Omental fat pad (tissue), 4 donors: Measurements from ENCODE around the gene CRB2. TPM values are rescaled to one million over a fixed set of nuclear protein-coding genes. Genes with fewer than 3 reads are reported as not detected.

Source experiments
- ATAC-seq: fragments of 150-250 bp; one replicate; pipeline ENCODE4 v1.9.1; 2016; ENCODE audit warnings: mild to moderate bottlenecking, moderate library complexity; ENCODE audit not compliant: low FRiP score
- DNase-seq: peaks from one replicate; pipeline ENCODE4 v3.0.0-alpha.2; 2019; ENCODE audit warnings: low spot score
- CTCF ChIP-seq, 3 donors: fragments of 450-650 bp; IDR thresholded peaks; one replicate each; pipeline ENCODE4 v1.5.1; 2016 to 2017; ENCODE audit warnings: antibody characterized with exemption in 3 of 3, mild to moderate bottlenecking in 3 of 3, moderate library complexity in 2 of 3
- total RNA-seq, 4 donors: library from RNA; depleted of rRNA; stranded (reverse); fragments of >200 nt; gene quantifications; one replicate each; pipeline ENCODE4 v1.1.0, GENCODE V29; 2016

CRB2 gene
- total RNA-seq, 4 donors from 2014 or later, result 0.32 to 16.2 (median 3.5) TPM

- DNase-seq (no peak), ATAC-seq (no peak)
- TF ChIP-seq CTCF (IDR thresholded peaks at IDR 0.05), result no peak
These were observed 35.2 kb downstream of the CRB2 start for GRCh38 chr9:123391233-123391632.

GRCh38 chr9:123391946-123392345, 35.9 kb downstream of the CRB2 start:
- ATAC-seq, result no peak
- DNase-seq, result no peak
- no peak for TF ChIP-seq CTCF (IDR thresholded peaks at IDR 0.05)

GRCh38 chr9:123392802-123393201, 36.8 kb downstream of the CRB2 start:
- DNase-seq (no peak), ATAC-seq (no peak)
- TF ChIP-seq CTCF (IDR thresholded peaks at IDR 0.05), result no peak

- TF ChIP-seq CTCF (IDR thresholded peaks at IDR 0.05), result no peak
- DNase-seq (no peak), ATAC-seq (no peak)
These were observed 38.6 kb downstream of the CRB2 start for GRCh38 chr9:123394291-123395235.

- DNase-seq (no peak), ATAC-seq (no peak)
- TF ChIP-seq CTCF (IDR thresholded peaks at IDR 0.05), result no peak
These were observed 39.3 kb downstream of the CRB2 start for GRCh38 chr9:123395276-123395688.

GRCh38 chr9:123395689-123396511, 39.9 kb downstream of the CRB2 start:
- DNase-seq (no peak), ATAC-seq (no peak)
- TF ChIP-seq CTCF (IDR thresholded peaks at IDR 0.05), result no peak
